Activated T-cell treated with anti-CD3 and anti-CD28 coated beads, Interleukin-2, amount 50 U/mL, for 24 hours (primary cell): ENCODE data around the gene SEMA5A.
A peak's percentile ranks its signal among the peaks of the same experiment; 100 is the strongest.

ENCODE experiments used
- DNase-seq: peaks from one replicate; pipeline ENCODE4 v3.0.0-alpha.2; 2020
- H3K27ac Mint-ChIP-seq: 2 replicates; pipeline ENCODE4 v1.8.0; 2020; ENCODE audit warnings: mild to moderate bottlenecking, mixed read lengths
- H3K27me3 Mint-ChIP-seq: 2 replicates; pipeline ENCODE4 v1.8.0; 2020; ENCODE audit warnings: mixed read lengths
- H3K36me3 Mint-ChIP-seq: 2 replicates; pipeline ENCODE4 v1.8.0; 2020; ENCODE audit warnings: low read depth, mixed read lengths
- H3K4me1 Mint-ChIP-seq: 2 replicates; pipeline ENCODE4 v1.8.0; 2020; ENCODE audit warnings: low read depth, mixed read lengths
- H3K4me3 Mint-ChIP-seq: 2 replicates; pipeline ENCODE4 v1.8.0; 2020; ENCODE audit warnings: mild to moderate bottlenecking, moderate library complexity, mixed read lengths
- H3K9me3 Mint-ChIP-seq: 2 replicates; pipeline ENCODE4 v1.8.0; 2020; ENCODE audit warnings: mixed read lengths

The SEMA5A gene

GRCh38 chr5:9382522-9382921, 163.4 kb downstream of the SEMA5A start:
- no peak for DNase-seq
- no peak overlapping the region for H3K4me3 Mint-ChIP-seq
- peaks cover 2% of the 10 kb centered on the region for H3K9me3 Mint-ChIP-seq
- no peaks in the 10 kb centered on the region for H3K36me3 Mint-ChIP-seq
- H3K27ac Mint-ChIP-seq: no peak overlapping the region
- no peaks in the 10 kb centered on the region for H3K27me3 Mint-ChIP-seq
- no peaks in the 10 kb centered on the region for H3K4me1 Mint-ChIP-seq

GRCh38 chr5:9381464-9381863, 164.4 kb downstream of the SEMA5A start:
- no peak overlapping the region for H3K4me3 Mint-ChIP-seq
- H3K27me3 Mint-ChIP-seq: no peaks in the 10 kb centered on the region
- peaks cover 2% of the 10 kb centered on the region for H3K9me3 Mint-ChIP-seq
- DNase-seq: no peak
- no peaks in the 10 kb centered on the region for H3K36me3 Mint-ChIP-seq
- H3K27ac Mint-ChIP-seq: no peak overlapping the region
- no peaks in the 10 kb centered on the region for H3K4me1 Mint-ChIP-seq

DNA sequence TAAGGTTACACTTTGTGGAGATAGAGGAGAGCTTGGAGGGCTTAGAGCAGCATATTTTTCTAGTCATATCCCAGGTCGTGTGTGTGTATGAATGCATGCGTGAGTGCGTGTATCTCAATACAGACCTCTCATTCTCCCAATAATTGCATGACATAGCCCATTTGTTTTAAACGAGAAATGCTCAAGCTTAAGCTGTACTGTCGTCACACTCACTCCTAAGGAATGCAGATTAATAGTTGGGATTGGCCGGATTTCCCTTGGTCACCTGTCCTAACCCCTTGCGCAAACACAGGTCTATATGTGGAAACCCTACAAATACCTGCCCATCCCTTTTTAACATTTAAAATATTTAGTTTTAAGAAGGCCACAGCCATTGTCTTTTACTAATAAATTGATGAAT, 165.8 kb downstream of the SEMA5A start:
- no peaks in the 10 kb centered on the region for H3K27me3 Mint-ChIP-seq
- H3K4me3 Mint-ChIP-seq: no peak overlapping the region
- no peak for DNase-seq
- H3K4me1 Mint-ChIP-seq: no peaks in the 10 kb centered on the region
- peaks cover 2% of the 10 kb centered on the region for H3K9me3 Mint-ChIP-seq
- no peak overlapping the region for H3K27ac Mint-ChIP-seq
- H3K36me3 Mint-ChIP-seq: no peaks in the 10 kb centered on the region

DNA sequence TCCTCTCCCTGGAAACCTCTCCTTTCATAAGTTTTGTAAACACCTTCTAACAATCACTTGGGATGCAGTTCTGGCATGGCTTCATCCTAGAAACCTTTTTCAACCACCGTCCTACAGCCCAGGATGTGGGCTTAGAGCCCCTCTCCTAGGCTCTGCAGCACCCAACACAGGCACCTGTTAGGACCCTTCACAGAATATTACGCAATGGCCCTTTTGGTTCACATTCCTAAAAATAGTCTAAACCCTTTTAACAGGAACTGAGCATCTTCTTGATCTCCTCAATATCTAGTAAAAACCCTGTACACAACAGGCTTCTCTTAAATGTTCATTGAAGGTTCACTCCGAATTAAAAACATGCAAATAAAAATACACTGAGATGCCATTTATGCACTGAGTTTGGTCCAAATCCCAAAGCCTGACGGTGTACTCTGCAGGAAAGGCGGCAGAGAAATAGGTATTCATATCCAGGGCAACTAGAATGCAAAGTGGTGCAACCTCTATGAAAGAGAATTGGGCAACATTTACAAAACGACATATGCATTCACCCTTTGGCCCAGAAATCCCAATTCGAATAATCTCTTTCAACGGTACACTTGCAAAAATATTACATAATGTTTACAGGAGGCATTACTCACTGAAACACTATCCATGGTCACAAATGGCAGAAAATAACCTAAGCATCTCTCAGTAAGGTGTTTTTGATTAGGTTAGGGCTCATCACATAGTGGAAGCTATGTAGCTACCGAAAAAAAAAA, 169.3 kb downstream of the SEMA5A start:
- Mint-ChIP-seq H3K4me3 (no peak overlapping the region), H3K4me1 (no peaks in the 10 kb centered on the region), H3K27ac (no peak overlapping the region), H3K9me3 (peaks cover under 1% of the 10 kb centered on the region), H3K27me3 (no peaks in the 10 kb centered on the region), H3K36me3 (no peaks in the 10 kb centered on the region)
- no peak for DNase-seq

DNA sequence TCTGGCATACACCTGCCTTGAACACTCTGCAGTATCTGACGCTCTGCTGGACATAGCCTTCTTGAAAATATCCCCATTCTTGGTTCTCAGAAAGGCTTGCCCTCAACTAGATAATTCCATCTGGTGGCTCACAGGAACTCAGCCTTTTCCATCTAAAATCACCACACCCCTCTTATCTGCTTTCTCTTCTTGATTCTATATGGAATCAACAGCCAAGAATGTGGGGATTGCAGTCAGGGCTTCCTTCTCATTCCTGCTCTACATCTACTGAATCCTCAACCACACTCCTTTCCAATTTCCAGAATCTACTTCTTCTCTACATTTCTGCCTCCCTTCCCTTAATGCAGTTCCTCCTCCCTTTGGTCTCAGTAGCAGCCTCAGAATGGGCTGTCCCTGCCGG, 170.1 kb downstream of the SEMA5A start:
- no peak for DNase-seq
- H3K4me1 Mint-ChIP-seq: no peaks in the 10 kb centered on the region
- no peaks in the 10 kb centered on the region for H3K36me3 Mint-ChIP-seq
- no peaks in the 10 kb centered on the region for H3K9me3 Mint-ChIP-seq
- H3K27me3 Mint-ChIP-seq: no peaks in the 10 kb centered on the region
- no peak overlapping the region for H3K27ac Mint-ChIP-seq
- no peak overlapping the region for H3K4me3 Mint-ChIP-seq

GRCh38 chr5:9374025-9374424, 171.8 kb downstream of the SEMA5A start:
- Mint-ChIP-seq H3K4me1 (no peaks in the 10 kb centered on the region), H3K27ac (no peak overlapping the region), H3K4me3 (no peak overlapping the region), H3K9me3 (peaks cover 7% of the 10 kb centered on the region), H3K36me3 (no peaks in the 10 kb centered on the region), H3K27me3 (no peaks in the 10 kb centered on the region)
- no peak for DNase-seq

GRCh38 chr5:9373571-9373970, 172.3 kb downstream of the SEMA5A start:
- no peaks in the 10 kb centered on the region for H3K27me3 Mint-ChIP-seq

GRCh38 chr5:9370256-9370655, 175.6 kb downstream of the SEMA5A start:
- Mint-ChIP-seq H3K27ac (no peak overlapping the region), H3K4me3 (no peak overlapping the region), H3K36me3 (no peaks in the 10 kb centered on the region), H3K4me1 (no peaks in the 10 kb centered on the region), H3K27me3 (no peaks in the 10 kb centered on the region), H3K9me3 (peaks cover 10% of the 10 kb centered on the region)
- DNase-seq: no peak

More at GRCh38 chr5:9373571-9373970, 172.3 kb downstream of the SEMA5A start:
- no peak overlapping the region for H3K27ac Mint-ChIP-seq
- no peak for DNase-seq
- no peaks in the 10 kb centered on the region for H3K36me3 Mint-ChIP-seq
- H3K4me3 Mint-ChIP-seq: no peak overlapping the region
- no peaks in the 10 kb centered on the region for H3K4me1 Mint-ChIP-seq
- H3K9me3 Mint-ChIP-seq: peaks cover 7% of the 10 kb centered on the region

DNA sequence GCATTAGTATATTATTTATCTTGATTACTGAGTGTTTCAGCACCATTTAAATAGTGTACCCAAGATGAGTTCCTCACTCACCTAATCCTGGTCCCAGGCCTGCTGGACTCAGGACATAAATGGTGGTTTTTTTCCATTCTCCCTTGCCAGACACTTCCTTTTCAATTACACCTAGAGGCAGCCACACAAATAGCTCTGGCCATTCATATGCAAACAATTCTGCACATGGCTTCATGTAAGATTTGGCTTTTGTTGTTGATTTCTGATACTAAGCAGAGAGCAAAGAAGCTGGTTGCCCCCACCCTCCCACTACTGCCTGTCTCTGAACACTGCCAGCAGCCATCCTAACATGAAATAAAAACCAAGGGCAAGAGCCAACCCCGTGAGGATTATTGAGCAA, 180.4 kb downstream of the SEMA5A start:
- Mint-ChIP-seq H3K36me3 (no peaks in the 10 kb centered on the region), H3K27ac (no peak overlapping the region), H3K9me3 (peaks cover 18% of the 10 kb centered on the region), H3K27me3 (no peaks in the 10 kb centered on the region), H3K4me3 (no peak overlapping the region), H3K4me1 (peaks cover 7% of the 10 kb centered on the region)
- DNase-seq: no peak

DNA sequence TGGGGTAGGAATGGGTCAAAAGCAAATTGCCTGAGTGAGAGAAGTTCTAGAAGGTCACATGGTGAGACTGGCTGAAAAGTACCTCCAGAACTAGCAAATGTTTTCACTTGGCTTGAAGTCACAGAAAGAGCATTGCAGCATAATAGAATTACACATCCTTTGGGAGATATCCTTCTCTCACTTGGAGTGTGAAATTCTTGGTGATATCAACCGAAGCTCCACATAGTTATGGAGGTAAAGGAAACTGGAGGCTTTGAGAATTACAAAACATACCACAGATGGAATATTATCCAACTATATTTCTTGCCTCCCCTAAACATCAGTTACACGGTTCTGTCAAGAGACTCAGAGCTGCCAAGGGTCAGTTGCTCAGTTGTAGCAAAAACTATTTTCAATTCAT, 182.4 kb downstream of the SEMA5A start:
- H3K27ac Mint-ChIP-seq: no peak overlapping the region
- no peak overlapping the region for H3K4me3 Mint-ChIP-seq
- peaks cover 10% of the 10 kb centered on the region for H3K9me3 Mint-ChIP-seq
- peaks cover 7% of the 10 kb centered on the region for H3K4me1 Mint-ChIP-seq
- no peaks in the 10 kb centered on the region for H3K27me3 Mint-ChIP-seq
- H3K36me3 Mint-ChIP-seq: no peaks in the 10 kb centered on the region
- DNase-seq: no peak

- Mint-ChIP-seq H3K4me3 (no peak overlapping the region), H3K9me3 (peaks cover 8% of the 10 kb centered on the region), H3K27me3 (no peaks in the 10 kb centered on the region), H3K27ac (no peak overlapping the region), H3K36me3 (no peaks in the 10 kb centered on the region), H3K4me1 (peaks cover 7% of the 10 kb centered on the region)
- no peak for DNase-seq
Observed at GRCh38 chr5:9363026-9363425, 182.8 kb downstream of the SEMA5A start.

GRCh38 chr5:9362600-9362999, 183.3 kb downstream of the SEMA5A start:
- Mint-ChIP-seq H3K4me3 (no peak overlapping the region), H3K27ac (no peak overlapping the region), H3K27me3 (no peaks in the 10 kb centered on the region), H3K4me1 (peaks cover 7% of the 10 kb centered on the region), H3K9me3 (peaks cover 8% of the 10 kb centered on the region), H3K36me3 (no peaks in the 10 kb centered on the region)
- DNase-seq: no peak

GRCh38 chr5:9361835-9362234, 184.0 kb downstream of the SEMA5A start:
- H3K27ac Mint-ChIP-seq: no peak overlapping the region
- peak; percentile 32 for DNase-seq
- no peaks in the 10 kb centered on the region for H3K36me3 Mint-ChIP-seq
- no peak overlapping the region for H3K4me3 Mint-ChIP-seq
- peaks cover 8% of the 10 kb centered on the region for H3K9me3 Mint-ChIP-seq
- no peaks in the 10 kb centered on the region for H3K27me3 Mint-ChIP-seq
- H3K4me1 Mint-ChIP-seq: peaks cover 7% of the 10 kb centered on the region

GRCh38 chr5:9358961-9359685, 186.8 kb downstream of the SEMA5A start:
- DNase-seq: no peak
- no peak overlapping the region for H3K27ac Mint-ChIP-seq
- H3K27me3 Mint-ChIP-seq: no peaks in the 10 kb centered on the region

DNA sequence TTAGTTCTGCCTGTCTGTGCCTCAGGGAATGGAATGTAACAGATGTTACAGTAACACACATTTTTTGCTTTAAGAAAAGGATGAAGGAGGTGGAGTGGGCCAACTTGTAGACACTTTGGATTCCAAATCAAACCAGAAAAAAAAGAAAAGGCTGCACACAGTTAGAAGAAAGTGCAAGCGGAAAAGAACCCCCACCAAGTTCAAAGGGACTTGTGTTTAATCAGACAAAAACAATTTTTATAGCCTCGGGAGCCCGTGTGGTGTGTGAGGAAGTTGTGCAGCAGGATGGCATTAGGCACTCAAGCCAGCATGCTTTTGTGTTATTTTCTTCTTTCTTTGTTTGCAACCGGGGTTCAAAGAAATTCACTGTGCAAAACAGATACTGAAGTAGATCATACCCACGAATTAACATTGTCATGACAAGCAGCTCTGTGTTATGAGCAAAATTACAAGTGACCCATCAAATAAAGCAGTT, 189.5 kb downstream of the SEMA5A start:
- no peaks in the 10 kb centered on the region for H3K4me1 Mint-ChIP-seq
- H3K27ac Mint-ChIP-seq: no peak overlapping the region
- no peaks in the 10 kb centered on the region for H3K36me3 Mint-ChIP-seq
- H3K27me3 Mint-ChIP-seq: no peaks in the 10 kb centered on the region
- peaks cover under 1% of the 10 kb centered on the region for H3K9me3 Mint-ChIP-seq
- DNase-seq: no peak
- H3K4me3 Mint-ChIP-seq: no peak overlapping the region

More at GRCh38 chr5:9358961-9359685, 186.8 kb downstream of the SEMA5A start:
- peaks cover 8% of the 10 kb centered on the region for H3K9me3 Mint-ChIP-seq
- H3K4me1 Mint-ChIP-seq: peaks cover 7% of the 10 kb centered on the region
- no peak overlapping the region for H3K4me3 Mint-ChIP-seq
- H3K36me3 Mint-ChIP-seq: no peaks in the 10 kb centered on the region
